KMS-11 (cell line): ENCODE data around the gene ENPP1.

Source experiments
- H2AFZ ChIP-seq: fragments of 200-600 bp; sonication (generic); 2 replicates; pipeline ENCODE4 v1.6.1; 2016; ENCODE audit warnings: antibody characterized with exemption, mixed run types, low read depth
- H3K27ac ChIP-seq: fragments of 200-600 bp; sonication (generic); 2 replicates; pipeline ENCODE4 v1.6.1; 2016; ENCODE audit warnings: mild to moderate bottlenecking, mixed run types
- H3K27me3 ChIP-seq: fragments of 200-600 bp; sonication (generic); 2 replicates; pipeline ENCODE4 v1.6.1; 2017; ENCODE audit warnings: mild to moderate bottlenecking, low read depth, mixed run types, moderate library complexity; ENCODE audit not compliant: insufficient read depth
- H3K36me3 ChIP-seq: fragments of 200-600 bp; sonication (generic); 2 replicates; pipeline ENCODE4 v1.6.1; 2017; ENCODE audit warnings: mild to moderate bottlenecking, mixed run types; ENCODE audit not compliant: insufficient read depth
- H3K4me1 ChIP-seq: fragments of 200-600 bp; sonication (generic); 2 replicates; pipeline ENCODE4 v1.6.1; 2016; ENCODE audit warnings: mild to moderate bottlenecking, low read depth, mixed run types; ENCODE audit not compliant: poor library complexity, severe bottlenecking
- H3K4me2 ChIP-seq: fragments of 200-600 bp; sonication (generic); 2 replicates; pipeline ENCODE4 v1.7.0; 2016; ENCODE audit warnings: mild to moderate bottlenecking, mixed run types
- H3K4me3 ChIP-seq: fragments of 200-600 bp; sonication (generic); IDR thresholded peaks from 2 replicates; pipeline ENCODE4 v1.6.1; 2017; ENCODE audit warnings: low read depth, low read length, mixed read lengths; ENCODE audit not compliant: insufficient read depth
- H3K79me2 ChIP-seq: fragments of 200-600 bp; sonication (generic); 2 replicates; pipeline ENCODE4 v1.6.1; 2016; ENCODE audit warnings: low read depth, mixed run types; ENCODE audit not compliant: insufficient read depth
- H3K9ac ChIP-seq: fragments of 200-600 bp; sonication (generic); 2 replicates; pipeline ENCODE4 v1.6.1; 2016; ENCODE audit warnings: mild to moderate bottlenecking, mixed run types
- H4K20me1 ChIP-seq: fragments of 200-600 bp; sonication (generic); 2 replicates; pipeline ENCODE4 v1.6.1; 2016; ENCODE audit warnings: mild to moderate bottlenecking, mixed run types; ENCODE audit not compliant: insufficient read depth
- CTCF ChIP-seq: fragments of 200-600 bp; sonication (generic); conservative IDR thresholded peaks from 2 replicates; pipeline ENCODE4 v1.6.1; 2017; ENCODE audit warnings: low read depth, mild to moderate bottlenecking, antibody characterized with exemption, low read length, moderate library complexity, mixed read lengths

ENPP1 gene

GRCh38 chr6:131838051-131838450, 30.2 kb downstream of the ENPP1 start:
- no peak overlapping the region for H3K9ac ChIP-seq
- H3K4me3 ChIP-seq = no peak overlapping the region
- H3K36me3 ChIP-seq = no peaks in the 10 kb centered on the region
- H3K27ac ChIP-seq = no peak overlapping the region
- H3K79me2 ChIP-seq = no peaks in the 10 kb centered on the region
- H3K4me1 ChIP-seq = no peaks in the 10 kb centered on the region
- H2AFZ ChIP-seq = no peak overlapping the region
- H4K20me1 ChIP-seq = no peaks in the 10 kb centered on the region
- H3K4me2 ChIP-seq = no peak overlapping the region
- no peak for TF ChIP-seq CTCF
- H3K27me3 ChIP-seq = no peaks in the 10 kb centered on the region

- H3K4me3 ChIP-seq = no peak overlapping the region
- H3K27me3 ChIP-seq = no peaks in the 10 kb centered on the region
- no peaks in the 10 kb centered on the region for H3K36me3 ChIP-seq
- no peak overlapping the region for H2AFZ ChIP-seq
- H3K79me2 ChIP-seq = no peaks in the 10 kb centered on the region
- H3K4me1 ChIP-seq = no peaks in the 10 kb centered on the region
- no peak overlapping the region for H3K27ac ChIP-seq
- H3K4me2 ChIP-seq = no peak overlapping the region
- no peak for TF ChIP-seq CTCF
- no peaks in the 10 kb centered on the region for H4K20me1 ChIP-seq
- H3K9ac ChIP-seq = no peak overlapping the region
Observed at GRCh38 chr6:131839388-131839787, 31.6 kb downstream of the ENPP1 start.

GRCh38 chr6:131840441-131840840, 32.6 kb downstream of the ENPP1 start:
- no peak overlapping the region for H3K27ac ChIP-seq

GRCh38 chr6:131840936-131841583, 33.2 kb downstream of the ENPP1 start:
- Histone ChIP-seq H2AFZ (no peak overlapping the region), H3K4me2 (no peak overlapping the region), H3K4me1 (no peaks in the 10 kb centered on the region), H3K4me3 (no peak overlapping the region), H3K79me2 (no peaks in the 10 kb centered on the region), H3K27ac (no peak overlapping the region), H3K36me3 (no peaks in the 10 kb centered on the region), H3K27me3 (no peaks in the 10 kb centered on the region), H4K20me1 (no peaks in the 10 kb centered on the region), H3K9ac (no peak overlapping the region)
- TF ChIP-seq CTCF = no peak

More at GRCh38 chr6:131840441-131840840, 32.6 kb downstream of the ENPP1 start:
- H3K36me3 ChIP-seq = no peaks in the 10 kb centered on the region
- H3K9ac ChIP-seq = no peak overlapping the region
- H3K79me2 ChIP-seq = no peaks in the 10 kb centered on the region
- H3K4me3 ChIP-seq = no peak overlapping the region
- no peak overlapping the region for H2AFZ ChIP-seq
- H3K4me2 ChIP-seq = no peak overlapping the region
- no peaks in the 10 kb centered on the region for H3K4me1 ChIP-seq
- no peaks in the 10 kb centered on the region for H3K27me3 ChIP-seq
- H4K20me1 ChIP-seq = no peaks in the 10 kb centered on the region
- TF ChIP-seq CTCF = no peak
